Astrocyte (in vitro differentiated cells and primary cell): ENCODE data around the gene PCED1B.

Source experiments
- EZH2 ChIP-seq: IDR thresholded peaks from 2 replicates; pipeline ENCODE4 v1.6.1; 2012; ENCODE audit warnings: mild to moderate bottlenecking, low read length, inconsistent platforms; ENCODE audit not compliant: insufficient read depth
- TF ChIP-seq, protein P1 (sequence below): IDR thresholded peaks from 2 replicates; pipeline ENCODE4 v1.5.1; 2011; ENCODE audit warnings: low read depth, mild to moderate bottlenecking, inconsistent platforms, low read length, moderate library complexity; ENCODE audit not compliant: insufficient read depth

DNA sequence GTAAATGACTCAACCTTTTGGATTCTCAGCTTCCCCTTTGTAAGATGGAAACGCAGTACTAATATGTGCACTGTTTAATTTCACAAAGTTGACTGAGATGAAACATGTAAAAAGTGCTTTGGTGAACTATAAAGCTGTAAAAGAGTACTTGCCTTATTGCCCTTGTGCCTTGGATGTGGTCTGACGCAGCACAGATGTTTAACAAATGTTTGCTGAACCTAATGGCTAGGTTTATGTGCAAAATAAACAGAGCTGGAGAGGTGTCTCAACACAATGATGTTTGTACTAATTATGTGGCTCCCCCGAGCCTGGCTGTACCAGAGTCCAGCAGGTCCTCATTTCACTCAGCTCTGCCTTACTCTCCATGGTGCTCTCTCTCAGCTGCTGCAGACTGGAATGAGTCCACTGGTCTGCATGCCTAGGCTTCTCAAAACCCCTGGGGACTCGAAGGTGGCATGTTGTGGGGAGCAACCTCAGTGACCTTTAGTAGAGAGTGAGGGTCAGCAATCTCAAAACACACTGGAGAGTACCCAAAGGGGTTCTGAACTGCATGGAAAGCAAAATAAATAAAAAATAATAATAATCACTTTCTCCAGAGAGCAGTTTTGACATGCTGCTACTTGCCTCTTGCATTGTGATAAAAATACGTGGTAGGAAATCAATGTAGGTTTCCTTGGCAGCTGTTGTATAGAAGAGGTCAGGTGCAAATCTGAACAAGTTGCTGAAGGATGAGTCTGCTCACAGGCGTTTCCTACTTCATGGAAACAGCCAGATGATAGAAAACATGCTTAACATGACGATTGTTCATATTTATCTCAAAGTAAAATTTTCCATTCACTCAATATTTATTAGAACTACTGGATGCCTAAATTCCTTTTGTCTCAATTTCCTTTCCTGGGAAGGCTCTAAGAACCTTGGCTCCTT lies 8.9 kb downstream of the PCED1B start:
- TF ChIP-seq, protein P1, sequence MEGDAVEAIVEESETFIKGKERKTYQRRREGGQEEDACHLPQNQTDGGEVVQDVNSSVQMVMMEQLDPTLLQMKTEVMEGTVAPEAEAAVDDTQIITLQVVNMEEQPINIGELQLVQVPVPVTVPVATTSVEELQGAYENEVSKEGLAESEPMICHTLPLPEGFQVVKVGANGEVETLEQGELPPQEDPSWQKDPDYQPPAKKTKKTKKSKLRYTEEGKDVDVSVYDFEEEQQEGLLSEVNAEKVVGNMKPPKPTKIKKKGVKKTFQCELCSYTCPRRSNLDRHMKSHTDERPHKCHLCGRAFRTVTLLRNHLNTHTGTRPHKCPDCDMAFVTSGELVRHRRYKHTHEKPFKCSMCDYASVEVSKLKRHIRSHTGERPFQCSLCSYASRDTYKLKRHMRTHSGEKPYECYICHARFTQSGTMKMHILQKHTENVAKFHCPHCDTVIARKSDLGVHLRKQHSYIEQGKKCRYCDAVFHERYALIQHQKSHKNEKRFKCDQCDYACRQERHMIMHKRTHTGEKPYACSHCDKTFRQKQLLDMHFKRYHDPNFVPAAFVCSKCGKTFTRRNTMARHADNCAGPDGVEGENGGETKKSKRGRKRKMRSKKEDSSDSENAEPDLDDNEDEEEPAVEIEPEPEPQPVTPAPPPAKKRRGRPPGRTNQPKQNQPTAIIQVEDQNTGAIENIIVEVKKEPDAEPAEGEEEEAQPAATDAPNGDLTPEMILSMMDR: no peak
- TF ChIP-seq EZH2: no peak
